T-helper 22 cell (primary cell): Measurements from ENCODE around the gene PDCD1.
A peak's percentile ranks its signal among the peaks of the same experiment; 100 is the strongest.

ENCODE experiments used
- DNase-seq: peaks from one replicate; pipeline ENCODE4 v3.0.0-alpha.2; 2020; ENCODE audit warnings: low read depth

PDCD1 gene

GRCh38 chr2:241852116-241852980, 6.3 kb downstream of the PDCD1 start:
- DNase-seq = no peak

- DNase-seq = no peak
These were observed 7.2 kb downstream of the PDCD1 start for GRCh38 chr2:241851325-241852115.

- DNase-seq = no peak
These were observed 8.0 kb downstream of the PDCD1 start for GRCh38 chr2:241850544-241851324.

GRCh38 chr2:241849616-241850543, 8.8 kb downstream of the PDCD1 start:
- no peak for DNase-seq

GRCh38 chr2:241848761-241849615, 9.7 kb downstream of the PDCD1 start:
- DNase-seq = no peak

- DNase-seq = no peak
These were observed 12.3 kb downstream of the PDCD1 start for GRCh38 chr2:241846406-241846805.

GRCh38 chr2:241844831-241845578, 13.7 kb downstream of the PDCD1 start:
- no peak for DNase-seq

GRCh38 chr2:241844066-241844728, 14.5 kb downstream of the PDCD1 start:
- peak; percentile 56 for DNase-seq

GRCh38 chr2:241843321-241844065, 15.2 kb downstream of the PDCD1 start:
- no peak for DNase-seq

GRCh38 chr2:241842620-241843211, 16.0 kb downstream of the PDCD1 start:
- DNase-seq = no peak

GRCh38 chr2:241842067-241842415, 16.7 kb downstream of the PDCD1 start:
- no peak for DNase-seq

GRCh38 chr2:241841181-241842066, 17.3 kb downstream of the PDCD1 start:
- no peak for DNase-seq

GRCh38 chr2:241837197-241837965, 21.3 kb downstream of the PDCD1 start:
- no peak for DNase-seq

GRCh38 chr2:241836292-241836691, 22.4 kb downstream of the PDCD1 start:
- DNase-seq = no peak

- no peak for DNase-seq
These were observed 23.1 kb downstream of the PDCD1 start for GRCh38 chr2:241835611-241836010.

- DNase-seq = no peak
These were observed 24.0 kb downstream of the PDCD1 start for GRCh38 chr2:241834527-241835210.
